HG02642 (cell line): ENCODE results near the gene EXOC6.
"Not testable (repeated sequence)": the region's sequence is repeated elsewhere in the genome, so short reads cannot be mapped to it uniquely, and the experiment has no call there.

Source experiments
- ATAC-seq: cut with Tn5 transposase; IDR thresholded peaks from one replicate; pipeline ENCODE4 v1.9.1; 2021; ENCODE audit warnings: mild to moderate bottlenecking; ENCODE audit not compliant: unreplicated experiment, poor library complexity

Gene EXOC6

GRCh38 chr10:92918603-92919002, 70.3 kb downstream of the EXOC6 start:
- ATAC-seq, result no peak

GRCh38 chr10:92920866-92921265, 72.5 kb downstream of the EXOC6 start:
- ATAC-seq, result no peak

GRCh38 chr10:92923416-92923815, 75.1 kb downstream of the EXOC6 start:
- no peak for ATAC-seq

- no peak for ATAC-seq
Measured at GRCh38 chr10:92929896-92930295, 81.6 kb downstream of the EXOC6 start.

GRCh38 chr10:92931597-92931996, 83.3 kb downstream of the EXOC6 start:
- ATAC-seq, result no peak

GRCh38 chr10:92937876-92938275, 89.6 kb downstream of the EXOC6 start:
- ATAC-seq, result no peak

- ATAC-seq, result no peak
Measured at GRCh38 chr10:92938841-92939240, 90.5 kb downstream of the EXOC6 start.

GRCh38 chr10:92942226-92942625, 93.9 kb downstream of the EXOC6 start:
- ATAC-seq, result no peak

- ATAC-seq, result no peak
Measured at GRCh38 chr10:92946491-92946890, 98.2 kb downstream of the EXOC6 start.

- ATAC-seq, result not testable (repeated sequence)
Measured at GRCh38 chr10:92952573-92952972, 104.3 kb downstream of the EXOC6 start.

GRCh38 chr10:92957223-92958010, 109.1 kb downstream of the EXOC6 start:
- no peak for ATAC-seq

GRCh38 chr10:92961638-92962037, 113.3 kb downstream of the EXOC6 start:
- ATAC-seq, result no peak

- ATAC-seq, result no peak
Measured at GRCh38 chr10:92965314-92965713, 117.0 kb downstream of the EXOC6 start.

- no peak for ATAC-seq
Measured at GRCh38 chr10:92967641-92968040, 119.3 kb downstream of the EXOC6 start.

GRCh38 chr10:92969151-92969550, 120.8 kb downstream of the EXOC6 start:
- ATAC-seq, result no peak

GRCh38 chr10:92970301-92971070, 122.2 kb downstream of the EXOC6 start:
- ATAC-seq, result no peak

- ATAC-seq, result no peak
Measured at GRCh38 chr10:92972066-92972870, 123.9 kb downstream of the EXOC6 start.

- no peak for ATAC-seq
Measured at GRCh38 chr10:92972886-92973285, 124.6 kb downstream of the EXOC6 start.

GRCh38 chr10:92976278-92976677, 128.0 kb downstream of the EXOC6 start:
- ATAC-seq, result not testable (repeated sequence)

- ATAC-seq, result no peak
Measured at GRCh38 chr10:92989250-92989649, 140.9 kb downstream of the EXOC6 start.

- peak; percentile 43 for ATAC-seq
Measured at GRCh38 chr10:92990615-92991014, 142.3 kb downstream of the EXOC6 start.
